HEK293 (cell line): ENCODE measurements around the gene DTNA.

Experiments
- CTCF ChIA-PET: fragments of 350-600 bp; formaldehyde crosslinking; extraction: SDS; loops from one replicate; lab custom pipeline; 2021; ENCODE audit warnings: antibody characterized with exemption; lab: Yijun Ruan, JAX
- POLR2A ChIA-PET: fragments of 300-600 bp; formaldehyde crosslinking; extraction: SDS; loops from one replicate; lab custom pipeline; 2020; ENCODE audit warnings: antibody characterized with exemption, inconsistent platforms; lab: Yijun Ruan, JAX
- H3K27ac ChIP-seq: fragments of 200-500 bp; sonication (Bioruptor generic); 2 replicates; pipeline ENCODE4 v1.5.1; 2014; ENCODE audit warnings: low read depth, low read length, control low read depth, inconsistent platforms; ENCODE audit errors: extremely low read depth
- H3K36me3 ChIP-seq, 2 experiments: fragments of 200-500 bp in 1 of 2; sonication (Bioruptor generic) in 1 of 2; 1 replicate in 1 of 2; 2 replicates in 1 of 2; pipeline ENCODE4 v1.5.1; 2014 to 2017; ENCODE audit warnings: inconsistent platforms in 2 of 2, low read length in 2 of 2; ENCODE audit not compliant: control insufficient read depth in 2 of 2, insufficient read depth in 1 of 2
- H3K4me1 ChIP-seq: fragments of 200-500 bp; sonication (Bioruptor generic); 2 replicates; pipeline ENCODE4 v1.5.1; 2014; ENCODE audit warnings: mild to moderate bottlenecking, low read length, inconsistent platforms; ENCODE audit not compliant: control insufficient read depth, insufficient read depth
- H3K4me3 ChIP-seq: 2 replicates; pipeline ENCODE4 v1.5.1; 2011; ENCODE audit warnings: low read depth, mild to moderate bottlenecking, control low read depth, low read length, moderate library complexity
- H3K9me3 ChIP-seq: fragments of 200-500 bp; sonication (Bioruptor generic); 2 replicates; pipeline ENCODE4 v1.5.1; 2014; ENCODE audit warnings: low read depth, low read length, inconsistent platforms; ENCODE audit not compliant: control insufficient read depth, insufficient read depth
- ATF2 ChIP-seq: fragments of 450-650 bp; formaldehyde crosslinking; IDR thresholded peaks from 2 replicates; pipeline ENCODE4 v1.5.1; 2016; ENCODE audit warnings: missing biosample characterization, missing genetic modification characterization, low read depth
- ELK4 ChIP-seq: IDR thresholded peaks from 2 replicates; pipeline ENCODE4 v1.6.1; 2011; ENCODE audit warnings: mild to moderate bottlenecking, low read depth, low read length, borderline replicate concordance
- KLF9 ChIP-seq: fragments of 450-650 bp; formaldehyde crosslinking; IDR thresholded peaks from 2 replicates; pipeline ENCODE4 v1.5.1; 2016; ENCODE audit warnings: missing biosample characterization, missing genetic modification characterization, low read depth
- OSR2 ChIP-seq: fragments of 450-650 bp; formaldehyde crosslinking; IDR thresholded peaks from 2 replicates; pipeline ENCODE4 v1.5.1; 2016; ENCODE audit warnings: missing biosample characterization, missing genetic modification characterization
- OVOL3 ChIP-seq: fragments of 450-650 bp; formaldehyde crosslinking; IDR thresholded peaks from 2 replicates; pipeline ENCODE4 v1.5.1; 2016; ENCODE audit warnings: missing biosample characterization, missing genetic modification characterization
- ZBTB10 ChIP-seq: fragments of 450-650 bp; formaldehyde crosslinking; IDR thresholded peaks from 2 replicates; pipeline ENCODE4 v1.5.1; 2016; ENCODE audit warnings: missing biosample characterization, missing genetic modification characterization
- ZNF148 ChIP-seq: fragments of 450-650 bp; formaldehyde crosslinking; IDR thresholded peaks from 2 replicates; pipeline ENCODE4 v1.5.0; 2017; ENCODE audit warnings: missing biosample characterization, missing genetic modification characterization, borderline replicate concordance
- ZNF174 ChIP-seq: fragments of 450-650 bp; formaldehyde crosslinking; IDR thresholded peaks from 2 replicates; pipeline ENCODE4 v1.5.0; 2017; ENCODE audit warnings: missing biosample characterization, mild to moderate bottlenecking, missing genetic modification characterization
- ZNF23 ChIP-seq: fragments of 450-650 bp; formaldehyde crosslinking; IDR thresholded peaks from 2 replicates; pipeline ENCODE4 v1.5.1; 2016; ENCODE audit warnings: missing biosample characterization, missing genetic modification characterization, borderline replicate concordance
- ZNF391 ChIP-seq: fragments of 450-650 bp; formaldehyde crosslinking; IDR thresholded peaks from 2 replicates; pipeline ENCODE4 v1.5.1; 2016; ENCODE audit warnings: low read depth, missing biosample characterization, missing genetic modification characterization, borderline replicate concordance
- ZNF658 ChIP-seq: fragments of 450-650 bp; formaldehyde crosslinking; IDR thresholded peaks from 2 replicates; pipeline ENCODE4; 2016; ENCODE audit warnings: missing biosample characterization, missing genetic modification characterization
- ZNF837 ChIP-seq: fragments of 450-650 bp; formaldehyde crosslinking; IDR thresholded peaks from 2 replicates; pipeline ENCODE4 v1.5.1; 2016; ENCODE audit warnings: missing biosample characterization, missing genetic modification characterization
- ZSCAN4 ChIP-seq: fragments of 450-650 bp; formaldehyde crosslinking; IDR thresholded peaks from 2 replicates; pipeline ENCODE4 v1.5.1; 2017; ENCODE audit warnings: missing biosample characterization, missing genetic modification characterization

DTNA gene

GRCh38 chr18:34933909-34934661 is 224.0 kb downstream of the DTNA start (continued):
- TF ChIP-seq ZNF174 (no peak), ZNF23 (tag by site-specific recombination) (no peak), OVOL3 (tag by site-specific recombination) (no peak)
- TF ChIP-seq, all 188 proteins: peak for 3

- ChIA-PET CTCF (no interaction called here), POLR2A (no interaction called here)
- H3K9me3 ChIP-seq, result no peaks in the 10 kb centered on the region
- no peak for TF ChIP-seq KLF9
- no peak for TF ChIP-seq ZSCAN4 (tag by site-specific recombination)
- no peak for TF ChIP-seq ZNF658 (tag by site-specific recombination)
- TF ChIP-seq, all 188 proteins: peak for 0
- Histone ChIP-seq H3K4me3 (no peak overlapping the region), H3K27ac (no peak overlapping the region), H3K4me1 (no peaks in the 10 kb centered on the region), H3K36me3 (no peaks in the 10 kb centered on the region)
These were observed 226.7 kb downstream of the DTNA start for GRCh38 chr18:34936772-34937171.

GRCh38 chr18:34938090-34938489 is 228.0 kb downstream of the DTNA start:
- H3K9me3 ChIP-seq, result no peaks in the 10 kb centered on the region
- no peak overlapping the region for H3K4me3 ChIP-seq
- CTCF ChIA-PET, result no interaction called here
- H3K27ac ChIP-seq, result no peak overlapping the region
- no peaks in the 10 kb centered on the region for H3K36me3 ChIP-seq
- no peaks in the 10 kb centered on the region for H3K4me1 ChIP-seq
- POLR2A ChIA-PET, result no interaction called here
- no peak for TF ChIP-seq ELK4
- TF ChIP-seq ATF2 (tag by site-specific recombination), result no peak
- no peak for TF ChIP-seq ZNF391 (tag by site-specific recombination)
- no peak for TF ChIP-seq ZNF148 (tag by site-specific recombination)
- no peak for TF ChIP-seq ZBTB10
- no peak for TF ChIP-seq ZNF837 (tag by site-specific recombination)
- no peak for TF ChIP-seq OSR2 (tag by site-specific recombination)
